HG03571 (cell line): ENCODE measurements around the gene PACS2.

Source experiments
- ATAC-seq: cut with Tn5 transposase; IDR thresholded peaks from one replicate; pipeline ENCODE4 v1.9.1; 2021; ENCODE audit not compliant: unreplicated experiment

Gene PACS2

DNA sequence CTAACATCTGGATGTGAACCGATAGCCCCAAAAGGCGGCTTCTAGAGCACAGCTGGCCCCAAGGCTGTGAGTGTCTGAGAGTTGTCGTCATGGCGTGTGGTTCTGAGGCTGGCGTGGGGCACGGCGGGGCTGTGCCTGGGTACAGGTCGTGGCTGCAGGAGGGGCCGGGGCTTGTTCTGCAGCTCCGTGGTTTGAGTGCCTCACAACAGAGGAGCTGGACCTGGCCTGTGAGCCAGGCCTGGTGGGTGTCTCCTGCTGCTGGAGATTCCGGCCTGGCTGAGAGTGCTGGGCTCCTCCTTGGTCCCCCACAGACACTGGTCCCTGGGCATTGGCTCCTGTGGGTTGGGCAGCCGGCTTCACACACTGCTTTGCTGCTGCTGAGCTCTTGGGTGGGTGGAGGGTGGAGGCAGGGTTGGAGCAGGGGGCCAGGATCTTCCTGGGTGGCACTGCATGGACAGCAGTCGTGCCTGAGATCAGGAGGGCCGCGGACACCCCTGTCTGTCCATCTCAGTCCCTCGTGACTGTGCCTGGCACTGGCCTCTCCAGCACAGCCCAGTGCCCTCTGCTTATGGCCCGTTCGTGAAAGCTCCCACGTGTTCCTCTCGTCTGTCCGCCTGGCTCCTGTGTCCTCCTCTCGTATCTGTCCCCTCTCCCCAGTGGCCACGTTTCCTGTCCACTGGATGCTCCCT, 52.0 kb downstream of the PACS2 start:
- ATAC-seq = no peak

DNA sequence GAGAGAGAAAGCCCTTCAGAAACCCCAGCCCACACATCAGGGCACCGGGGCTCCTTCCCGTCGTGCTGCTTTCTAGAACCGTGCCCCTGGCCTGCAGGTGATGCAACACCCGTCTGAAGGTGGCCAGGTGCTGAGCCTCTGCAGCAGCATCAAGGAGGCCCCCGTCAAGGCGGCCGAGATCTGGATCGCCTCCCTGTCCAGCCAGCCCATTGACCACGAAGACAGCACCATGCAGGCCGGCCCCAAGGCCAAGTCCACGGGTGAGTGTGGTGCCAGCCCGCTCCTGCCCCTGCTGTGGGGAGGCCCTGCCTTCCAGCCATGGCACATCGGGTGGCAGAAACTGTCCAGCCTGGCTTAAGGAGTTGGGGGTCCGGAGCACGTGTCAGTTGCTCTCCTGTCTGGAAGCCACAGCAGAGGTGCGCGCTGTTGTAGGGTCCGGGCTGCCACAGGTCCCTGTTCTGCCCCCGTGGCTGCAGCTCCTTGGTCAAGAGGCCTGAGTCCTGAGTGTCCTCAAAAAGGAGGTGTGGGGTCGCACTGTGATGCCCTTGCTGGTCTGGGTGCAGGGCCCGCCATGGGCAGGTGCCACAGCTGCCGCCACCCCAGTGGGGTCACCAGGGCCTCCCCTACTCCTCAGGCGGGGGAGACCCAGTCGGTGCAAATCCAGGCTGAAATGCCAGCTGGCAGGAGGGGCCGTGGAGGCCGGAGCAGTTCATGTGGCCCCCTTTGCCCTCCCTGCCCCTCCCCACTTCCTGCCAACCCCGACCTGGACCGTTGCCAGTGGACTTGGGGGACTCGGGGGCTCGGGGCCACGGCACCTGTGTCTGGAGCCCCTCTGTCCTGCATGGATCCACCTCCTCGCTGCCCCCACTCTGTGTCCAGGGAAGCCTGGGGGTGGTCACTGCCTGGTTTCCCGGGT, 52.8 kb downstream of the PACS2 start:
- no peak for ATAC-seq

DNA sequence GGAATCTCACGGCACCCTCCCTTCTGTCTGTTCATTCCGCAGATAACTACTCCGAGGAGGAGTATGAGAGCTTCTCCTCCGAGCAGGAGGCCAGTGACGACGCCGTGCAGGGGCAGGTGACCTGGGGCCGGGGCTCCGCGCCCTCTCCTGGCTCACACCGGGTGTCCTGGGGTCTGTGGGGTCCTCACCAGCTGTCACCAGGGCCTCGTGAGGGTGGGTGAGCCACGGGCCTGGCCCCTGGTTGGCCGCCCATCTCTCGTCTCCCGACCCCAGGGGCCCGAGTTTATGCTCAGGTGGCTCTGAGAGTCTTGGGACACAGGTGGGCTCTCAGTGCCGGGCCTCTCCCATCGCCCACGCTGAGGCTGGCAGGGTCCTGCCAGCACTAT, 53.5 kb downstream of the PACS2 start:
- ATAC-seq = no peak

DNA sequence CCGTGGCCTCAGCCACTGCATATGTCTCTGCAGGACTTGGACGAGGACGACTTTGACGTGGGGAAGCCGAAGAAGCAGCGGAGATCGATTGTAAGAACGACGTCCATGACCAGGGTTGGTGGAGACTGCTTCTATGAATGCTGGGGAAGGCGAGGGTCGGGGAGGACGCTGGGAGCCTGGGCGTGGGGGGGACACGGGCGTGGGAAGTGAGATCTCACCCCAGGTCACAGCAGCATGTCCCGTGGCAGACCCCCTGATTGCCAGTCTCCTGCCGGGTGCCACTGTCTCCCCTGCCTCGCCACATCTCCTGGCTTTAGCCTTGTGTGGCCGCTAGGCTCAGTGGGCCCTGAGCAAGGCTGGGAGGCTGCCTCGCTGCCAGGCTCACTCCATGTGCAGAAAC, 53.9 kb downstream of the PACS2 start:
- no peak for ATAC-seq

DNA sequence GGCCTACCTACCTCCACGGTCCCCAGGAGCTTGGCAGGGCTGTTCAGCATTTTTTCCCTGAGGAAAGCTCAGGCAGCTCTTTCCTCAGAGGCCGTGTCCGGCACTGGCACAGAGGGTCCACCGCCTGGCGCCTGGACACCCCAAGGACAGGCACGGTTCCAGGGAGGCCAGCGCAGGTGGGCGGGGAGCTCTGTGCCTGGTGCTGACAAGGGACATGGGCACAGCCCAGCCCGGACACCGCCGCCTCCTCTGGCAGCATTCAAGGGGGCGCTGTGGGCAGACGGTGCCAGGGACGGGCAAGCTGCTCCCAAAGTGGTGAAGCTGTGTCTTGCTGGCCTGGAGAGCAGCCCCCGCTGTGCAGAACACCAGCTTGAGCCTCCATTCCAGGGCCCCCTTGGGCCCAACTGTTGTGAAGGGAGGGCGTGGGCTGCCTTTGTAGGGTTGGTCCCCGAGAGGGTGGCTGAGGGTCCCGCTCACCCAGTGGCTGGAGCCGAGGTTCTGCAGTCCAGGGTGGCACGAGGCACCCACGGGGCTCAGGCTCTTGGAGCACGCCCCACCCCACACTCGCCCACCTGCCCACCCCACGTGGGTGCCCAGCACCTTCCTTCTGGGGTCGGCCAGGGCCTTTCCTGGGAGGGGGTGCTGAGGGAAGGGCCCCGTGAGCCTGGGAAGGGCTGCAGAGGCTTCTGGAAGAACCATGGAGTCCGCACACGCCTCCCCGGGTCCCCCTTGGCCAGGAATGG, 54.5 kb downstream of the PACS2 start:
- ATAC-seq = no peak

DNA sequence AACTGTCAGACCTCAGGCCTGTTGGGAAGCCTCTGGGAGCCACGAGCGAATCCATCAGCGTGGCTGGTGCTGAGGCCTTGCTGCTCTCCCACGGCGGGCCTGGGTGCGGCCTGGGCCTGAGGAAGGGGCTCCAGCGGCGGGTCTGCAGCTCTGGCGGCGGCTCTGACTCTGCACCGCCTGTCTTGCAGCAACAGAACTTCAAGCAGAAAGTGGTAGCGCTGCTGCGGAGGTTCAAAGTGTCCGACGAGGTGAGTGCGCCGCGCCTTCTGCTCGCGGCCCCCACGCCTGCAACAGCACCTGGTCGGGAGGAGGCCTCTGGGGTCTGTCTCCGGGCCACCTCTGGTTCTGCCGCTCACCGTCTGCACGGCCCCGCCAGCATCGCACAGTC, 55.1 kb downstream of the PACS2 start:
- no peak for ATAC-seq

DNA sequence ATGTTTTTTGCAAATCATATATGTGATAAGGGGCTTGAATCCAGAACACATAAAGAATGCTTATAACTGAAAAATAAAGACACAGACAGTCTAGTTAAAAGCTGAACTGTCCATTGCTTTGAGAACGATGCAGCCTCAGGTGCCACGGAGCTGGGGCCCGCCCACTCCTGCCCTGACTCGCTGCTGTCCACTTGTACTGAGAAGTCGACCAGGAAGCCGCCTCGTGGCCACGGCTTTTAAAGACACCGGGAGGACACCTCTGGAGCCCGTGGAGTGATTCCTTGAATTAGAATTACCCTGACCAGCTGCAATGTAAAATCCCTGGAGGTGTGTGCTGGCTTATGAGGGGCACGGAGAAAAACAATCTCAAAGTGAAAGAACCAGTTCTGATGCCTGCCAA, 59.8 kb downstream of the PACS2 start:
- no peak for ATAC-seq

DNA sequence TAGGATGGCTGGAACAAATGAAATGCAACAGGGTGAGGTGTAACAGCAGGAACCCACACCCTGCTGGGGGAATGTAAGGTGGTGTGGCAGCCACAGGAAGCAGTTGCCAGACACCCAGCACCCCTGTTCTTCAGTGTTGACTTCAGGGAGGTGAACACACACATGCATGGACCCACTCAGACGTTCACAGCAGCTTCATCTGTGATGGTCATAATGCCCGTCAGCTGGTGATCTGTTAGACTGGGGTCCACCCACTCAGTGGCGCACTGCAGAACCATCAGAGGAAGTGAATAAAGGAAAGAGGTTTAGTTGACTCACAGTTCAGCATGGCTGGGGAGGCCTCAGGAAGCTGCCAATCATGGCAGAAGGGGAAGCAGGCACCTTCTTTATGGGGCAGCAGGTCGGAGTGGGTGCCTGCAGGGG, 61.1 kb downstream of the PACS2 start:
- no peak for ATAC-seq

DNA sequence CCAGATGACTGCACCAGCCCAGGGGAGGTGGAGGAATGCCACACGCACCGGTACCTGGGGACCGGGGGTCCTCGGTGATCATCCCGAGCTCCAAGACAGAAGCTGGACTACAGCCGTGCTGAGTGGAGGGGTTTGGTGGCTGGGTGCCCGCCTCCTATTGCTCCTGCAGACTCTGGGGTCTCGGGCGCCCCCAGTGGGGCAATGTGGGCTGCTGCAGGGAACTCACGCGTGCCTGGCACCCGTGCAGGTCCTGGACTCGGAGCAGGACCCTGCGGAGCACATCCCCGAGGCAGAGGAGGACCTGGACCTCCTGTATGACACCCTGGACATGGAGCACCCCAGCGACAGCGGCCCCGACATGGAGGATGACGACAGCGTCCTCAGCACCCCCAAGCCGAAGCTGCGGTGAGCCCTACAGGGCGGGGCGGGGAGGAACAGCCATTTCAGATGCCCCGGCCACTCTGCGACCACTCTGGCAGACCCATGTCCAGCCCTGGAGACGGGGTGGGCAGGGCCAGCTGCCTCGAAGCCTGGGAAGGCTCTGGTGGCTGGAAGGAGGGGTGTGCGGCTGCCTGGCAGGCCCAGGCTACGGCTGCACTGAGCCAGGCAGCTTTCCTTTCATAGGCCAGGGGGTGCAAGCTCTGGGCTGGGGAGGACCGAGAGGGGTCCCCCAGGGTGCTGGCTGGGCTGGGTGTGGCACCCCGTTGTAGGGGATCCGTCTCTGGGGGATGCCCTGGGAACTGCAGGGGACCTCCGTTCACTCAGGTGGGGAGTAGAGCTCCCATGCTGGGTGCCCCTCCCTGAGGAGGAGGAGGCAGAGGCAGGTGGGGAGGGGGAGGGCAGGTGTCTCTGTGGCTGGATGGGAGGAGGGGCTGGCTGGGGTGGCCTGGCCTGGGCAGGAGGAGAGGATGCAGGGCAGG, 62.2 kb downstream of the PACS2 start:
- no peak for ATAC-seq

DNA sequence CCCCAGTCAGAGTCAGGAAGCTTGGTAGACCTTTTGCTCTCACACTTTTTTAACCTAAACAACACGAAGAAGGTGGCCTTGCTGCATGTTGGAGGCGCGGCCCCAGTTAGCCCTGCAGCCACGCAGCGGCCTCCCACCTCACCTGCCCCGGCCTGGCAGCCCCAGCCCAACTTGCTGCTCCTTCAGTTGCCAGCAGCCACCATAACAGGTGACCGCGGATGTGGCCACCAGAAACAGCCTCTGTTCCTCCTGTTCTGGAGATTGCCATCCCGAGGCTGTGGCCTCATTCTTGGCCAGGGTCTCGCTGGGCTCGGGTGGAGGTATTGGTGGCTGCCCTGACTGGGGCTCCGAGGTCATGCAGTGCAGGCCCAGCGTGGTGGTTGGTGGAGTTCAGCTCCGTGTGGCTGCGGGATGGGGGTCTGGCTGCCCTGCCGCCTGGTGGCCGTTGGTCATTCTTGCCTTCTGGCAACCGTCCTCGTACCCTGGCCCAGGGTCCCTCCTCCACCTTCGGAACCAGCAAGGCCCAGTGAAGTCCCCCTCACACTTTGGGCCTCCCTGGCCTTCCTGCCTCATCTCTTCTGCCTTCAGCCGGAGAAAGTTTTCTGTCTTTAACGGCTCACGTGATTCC, 63.1 kb downstream of the PACS2 start:
- ATAC-seq = no peak

DNA sequence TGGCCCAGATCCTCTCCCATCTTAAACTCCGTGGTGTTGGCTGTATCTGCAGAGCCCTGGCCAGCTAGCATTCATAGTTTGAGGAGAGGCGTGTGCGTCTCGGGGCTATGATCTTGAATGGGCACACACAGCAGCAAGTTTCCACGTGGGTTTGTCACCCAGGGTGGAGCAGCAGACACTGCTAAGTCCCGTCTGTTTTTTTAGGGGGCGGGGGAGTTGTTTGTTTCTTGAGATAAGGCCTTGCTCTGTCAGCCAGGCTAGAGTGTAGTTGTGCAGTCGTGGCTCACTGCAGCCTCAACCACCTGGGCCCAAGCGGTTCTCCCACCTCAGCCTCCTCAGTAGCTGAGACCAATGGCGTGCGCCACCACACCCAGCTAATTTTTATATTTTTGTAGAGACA, 63.7 kb downstream of the PACS2 start:
- ATAC-seq = no peak

DNA sequence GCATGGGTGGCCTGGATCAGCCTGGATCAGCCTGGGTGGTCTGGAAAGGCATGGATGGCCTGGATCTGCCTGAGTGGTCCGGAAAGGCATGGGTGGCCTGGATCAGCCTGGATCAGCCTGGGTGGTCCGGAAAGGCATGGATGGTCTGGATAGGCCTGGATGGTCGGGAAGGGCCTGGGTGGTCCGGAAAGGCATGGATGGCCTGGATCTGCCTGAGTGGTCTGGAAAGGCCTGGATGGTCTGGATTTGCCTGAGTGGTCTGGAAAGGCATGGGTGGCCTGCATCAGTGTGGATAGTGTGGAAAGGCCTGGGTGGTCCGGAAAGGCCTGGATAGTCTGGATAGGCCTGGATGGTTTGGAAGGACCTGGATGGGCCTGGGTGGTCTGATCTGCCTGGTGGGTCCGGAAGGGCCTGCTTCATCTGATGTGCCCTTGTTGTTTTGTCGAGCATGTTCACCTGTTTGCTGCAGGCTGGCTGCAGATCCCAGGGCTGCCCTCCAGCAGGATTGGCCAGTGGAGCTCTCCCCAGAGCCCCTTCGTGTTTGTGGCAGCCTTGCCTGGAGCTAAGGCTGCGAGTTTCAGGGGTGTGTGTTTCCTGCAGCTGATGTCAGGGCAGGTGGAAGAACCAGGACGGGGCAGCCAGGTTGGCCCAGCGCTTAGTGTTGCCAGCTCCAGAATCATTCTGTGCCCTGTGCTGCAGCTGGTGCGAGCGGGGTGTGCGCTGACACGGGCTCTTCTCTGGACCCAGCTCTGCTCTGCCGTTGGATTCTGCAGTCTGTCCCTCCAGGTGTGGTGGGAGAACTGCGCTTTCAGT, 64.5 kb downstream of the PACS2 start:
- no peak for ATAC-seq

DNA sequence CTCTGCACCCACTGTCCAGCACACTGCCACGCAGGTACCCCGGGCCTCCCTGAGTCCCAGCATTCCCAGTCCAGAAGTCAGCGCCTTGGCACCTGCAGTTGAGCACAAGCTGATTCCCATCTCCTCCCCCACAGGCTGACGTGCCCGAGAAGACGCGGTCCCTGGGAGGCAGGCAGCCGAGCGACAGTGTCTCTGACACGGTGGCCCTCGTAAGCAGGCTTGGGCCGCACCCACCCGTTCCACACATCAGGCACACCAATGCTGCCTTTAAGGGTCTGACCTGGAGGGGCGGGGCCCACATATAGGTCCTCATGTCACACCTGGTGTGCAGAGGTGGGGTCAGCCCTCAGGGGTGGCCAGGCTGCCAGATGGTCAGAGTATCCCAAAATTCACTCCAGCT, 65.4 kb downstream of the PACS2 start:
- ATAC-seq = no peak

DNA sequence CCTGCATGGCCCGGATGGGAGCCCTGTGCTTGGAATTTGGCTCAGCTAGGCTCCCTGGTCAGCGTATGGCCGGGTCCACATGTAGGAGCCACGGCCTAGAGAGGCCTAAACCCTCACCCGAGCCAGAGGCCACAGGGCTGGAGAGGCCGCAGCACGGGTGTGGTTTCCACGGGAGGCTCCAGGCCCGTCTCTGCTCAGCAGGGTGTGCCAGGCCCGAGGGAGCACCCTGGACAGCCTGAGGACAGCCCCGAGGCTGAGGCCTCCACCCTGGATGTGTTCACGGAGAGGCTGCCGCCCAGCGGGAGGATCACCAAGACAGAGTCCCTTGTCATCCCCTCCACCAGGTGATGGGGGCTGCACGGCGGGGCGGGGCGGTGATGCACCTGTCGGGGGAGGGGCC, 66.2 kb downstream of the PACS2 start:
- no peak for ATAC-seq

DNA sequence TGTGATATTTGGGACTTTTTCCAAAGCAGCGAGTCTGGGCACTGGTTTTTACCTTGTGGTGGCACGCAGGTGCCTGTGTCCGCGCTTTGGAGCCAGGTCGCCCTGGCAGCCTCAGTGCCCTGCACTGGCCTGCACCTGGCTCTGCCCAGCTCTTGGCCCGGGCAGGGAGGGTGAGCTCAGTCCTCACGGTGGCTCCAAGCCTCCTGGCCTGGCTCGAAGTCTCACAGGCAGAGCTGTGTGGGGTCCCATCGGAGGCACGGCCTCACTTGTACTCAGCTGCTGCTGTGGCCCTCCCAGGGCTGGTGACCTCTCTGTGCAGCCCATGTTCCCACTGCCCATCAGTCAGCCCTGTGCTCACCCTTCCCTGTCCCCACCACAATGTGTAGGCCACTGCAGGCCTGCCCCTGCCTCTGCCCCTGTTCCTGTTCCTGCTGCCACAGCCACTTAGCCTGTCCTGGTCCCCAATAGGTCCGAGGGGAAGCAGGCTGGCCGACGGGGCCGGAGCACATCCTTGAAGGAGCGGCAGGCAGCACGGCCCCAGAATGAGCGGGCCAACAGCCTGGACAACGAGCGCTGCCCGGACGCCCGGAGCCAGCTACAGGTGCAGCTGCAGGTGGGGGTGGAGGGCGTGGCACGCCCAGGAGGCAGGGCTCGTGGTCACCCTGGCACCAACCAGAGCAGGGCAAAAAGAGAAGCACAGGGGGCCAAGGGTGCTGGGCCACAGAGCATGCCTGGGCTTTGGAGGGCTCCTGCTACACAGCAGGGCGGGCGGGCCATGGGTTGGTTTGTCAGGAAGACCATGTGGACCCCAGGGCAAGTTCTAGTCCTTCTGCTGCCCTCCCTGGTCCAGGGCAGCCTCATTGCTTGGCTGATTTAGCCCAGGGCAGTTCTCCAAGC, 67.1 kb downstream of the PACS2 start:
- ATAC-seq = no peak

DNA sequence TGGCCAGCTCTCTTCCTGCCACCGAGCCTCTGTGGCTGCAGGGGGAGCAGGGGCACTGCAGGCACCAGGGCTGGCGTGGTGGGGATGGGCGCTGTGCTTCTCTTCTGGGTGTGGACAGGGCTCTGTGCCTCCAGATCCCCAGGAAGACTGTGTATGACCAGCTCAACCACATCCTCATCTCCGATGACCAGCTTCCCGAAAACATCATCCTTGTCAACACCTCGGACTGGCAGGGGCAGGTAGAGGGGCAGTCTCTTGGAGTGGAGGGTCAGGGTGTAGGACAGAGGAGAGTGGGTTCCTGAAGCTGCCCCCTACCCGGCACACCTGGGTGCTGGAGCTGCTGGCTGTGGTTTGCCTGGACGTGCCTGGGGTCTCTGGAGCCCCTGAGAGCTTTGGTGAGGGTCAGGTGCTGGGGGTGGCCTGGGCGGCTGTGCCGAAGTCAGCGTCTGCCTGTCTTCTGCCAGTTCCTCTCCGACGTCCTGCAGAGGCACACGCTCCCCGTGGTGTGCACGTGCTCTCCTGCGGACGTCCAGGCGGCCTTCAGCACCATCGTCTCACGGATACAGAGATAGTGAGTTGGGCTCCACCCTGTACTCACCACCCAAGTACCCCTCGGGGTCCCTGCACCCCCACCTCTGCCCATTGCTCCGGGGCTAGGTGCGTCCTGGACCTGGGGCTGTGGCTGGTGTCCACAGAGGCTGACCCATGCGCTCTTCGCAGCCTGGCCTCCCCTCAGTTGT, 68.0 kb downstream of the PACS2 start:
- no peak for ATAC-seq

DNA sequence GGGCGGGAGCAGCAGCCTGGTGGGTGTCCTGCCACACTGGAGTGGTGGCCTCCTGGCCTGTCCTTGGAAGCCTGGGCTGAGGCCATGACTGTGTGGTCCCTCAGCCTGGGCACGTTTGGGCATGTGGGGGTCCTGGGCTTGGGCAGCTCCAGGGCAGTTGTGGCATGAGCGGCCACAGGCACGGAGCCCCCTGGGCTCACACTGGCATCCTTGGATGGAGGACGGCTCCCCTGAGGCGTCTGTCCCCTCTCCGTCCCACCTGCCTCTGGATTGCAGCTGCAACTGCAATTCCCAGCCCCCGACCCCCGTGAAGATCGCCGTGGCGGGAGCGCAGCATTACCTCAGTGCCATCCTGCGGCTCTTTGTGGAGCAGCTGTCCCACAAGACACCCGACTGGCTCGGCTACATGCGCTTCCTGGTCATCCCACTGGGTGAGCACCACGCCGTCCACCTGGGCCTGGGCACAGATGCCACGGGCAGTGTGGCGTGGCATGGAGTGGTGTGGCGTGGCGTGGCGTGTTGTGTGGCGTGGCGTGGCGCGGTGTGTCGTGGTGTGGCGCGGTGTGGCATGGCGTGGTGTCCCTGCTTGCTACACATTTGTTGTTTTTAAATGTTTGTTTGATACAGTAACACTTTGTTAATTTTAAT, 68.7 kb downstream of the PACS2 start:
- no peak for ATAC-seq
